ENCODE results near the gene E2F3.
A peak's percentile ranks its signal among the peaks of the same experiment; 100 is the strongest.
"Not testable (repeated sequence)": the region's sequence is repeated elsewhere in the genome, so short reads cannot be mapped to it uniquely, and the experiment has no call there.

The E2F3 gene

GRCh38 chr6:20498041-20498385 lies 96.3 kb downstream of the E2F3 start:
- H3K4me3 ChIP-seq (ENCODE audit: low read length), result no peak overlapping the region
- DNase-seq (ENCODE audit: low read depth), result no peak
- TF ChIP-seq, protein P1, sequence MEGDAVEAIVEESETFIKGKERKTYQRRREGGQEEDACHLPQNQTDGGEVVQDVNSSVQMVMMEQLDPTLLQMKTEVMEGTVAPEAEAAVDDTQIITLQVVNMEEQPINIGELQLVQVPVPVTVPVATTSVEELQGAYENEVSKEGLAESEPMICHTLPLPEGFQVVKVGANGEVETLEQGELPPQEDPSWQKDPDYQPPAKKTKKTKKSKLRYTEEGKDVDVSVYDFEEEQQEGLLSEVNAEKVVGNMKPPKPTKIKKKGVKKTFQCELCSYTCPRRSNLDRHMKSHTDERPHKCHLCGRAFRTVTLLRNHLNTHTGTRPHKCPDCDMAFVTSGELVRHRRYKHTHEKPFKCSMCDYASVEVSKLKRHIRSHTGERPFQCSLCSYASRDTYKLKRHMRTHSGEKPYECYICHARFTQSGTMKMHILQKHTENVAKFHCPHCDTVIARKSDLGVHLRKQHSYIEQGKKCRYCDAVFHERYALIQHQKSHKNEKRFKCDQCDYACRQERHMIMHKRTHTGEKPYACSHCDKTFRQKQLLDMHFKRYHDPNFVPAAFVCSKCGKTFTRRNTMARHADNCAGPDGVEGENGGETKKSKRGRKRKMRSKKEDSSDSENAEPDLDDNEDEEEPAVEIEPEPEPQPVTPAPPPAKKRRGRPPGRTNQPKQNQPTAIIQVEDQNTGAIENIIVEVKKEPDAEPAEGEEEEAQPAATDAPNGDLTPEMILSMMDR (IDR thresholded peaks at IDR 0.05; ENCODE audit: insufficient read depth, low read depth, low read length, missing control alignments), result no peak

DNA sequence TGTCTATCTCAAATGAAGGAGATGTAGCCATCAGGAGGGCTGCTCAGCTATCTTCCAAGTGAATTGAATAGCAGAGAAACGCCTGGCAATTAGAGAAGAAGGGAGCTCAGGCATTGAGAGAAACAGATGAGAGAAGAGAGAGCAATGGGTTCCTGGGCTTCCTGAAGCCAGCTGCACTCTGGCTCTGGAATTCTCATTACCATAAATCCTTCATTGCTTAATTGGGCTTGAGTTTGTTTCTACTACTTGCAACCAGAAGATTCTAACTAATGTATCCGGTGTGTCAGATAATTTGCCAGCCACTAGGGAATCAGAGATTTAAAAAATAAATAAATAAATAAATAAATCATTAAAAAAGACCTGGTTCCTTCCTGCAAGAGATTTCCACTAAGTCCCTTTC lies 107.5 kb downstream of the E2F3 start:
- TF ChIP-seq, protein P1 (IDR thresholded peaks at IDR 0.05; ENCODE audit: insufficient read depth, low read depth, low read length, missing control alignments), result no peak
- DNase-seq (ENCODE audit: low read depth), result no peak
- H3K4me3 ChIP-seq (ENCODE audit: low read length), result no peak overlapping the region

GRCh38 chr6:20511852-20512251 lies 110.2 kb downstream of the E2F3 start:
- no peak overlapping the region for H3K4me3 ChIP-seq (ENCODE audit: low read length)
- TF ChIP-seq, protein P1 (IDR thresholded peaks at IDR 0.05; ENCODE audit: insufficient read depth, low read depth, low read length, missing control alignments), result no peak
- no peak for DNase-seq (ENCODE audit: low read depth)

DNA sequence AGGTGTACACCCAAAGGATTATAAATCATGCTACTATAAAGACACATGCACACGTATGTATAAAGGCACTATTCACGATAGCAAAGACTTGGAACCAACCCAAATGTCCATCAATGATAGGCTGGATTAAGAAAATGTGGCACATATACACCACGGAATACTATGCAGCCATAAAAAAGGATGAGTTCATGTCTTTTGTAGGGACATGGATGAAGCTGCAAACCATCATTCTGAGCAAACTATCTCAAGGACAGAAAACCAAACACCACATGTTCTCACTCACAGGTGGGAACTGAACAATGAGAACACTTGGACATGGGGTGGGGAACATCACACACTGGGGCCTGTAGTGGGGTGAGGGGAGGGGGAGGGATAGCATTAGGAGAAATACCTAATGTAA lies 123.5 kb downstream of the E2F3 start:
- DNase-seq (ENCODE audit: low read depth); H3K4me3 ChIP-seq (ENCODE audit: low read length): not testable (repeated sequence)

GRCh38 chr6:20529086-20529448 lies 127.4 kb downstream of the E2F3 start:
- DNase-seq (ENCODE audit: low read depth), result peak; percentile 50
- TF ChIP-seq, protein P1 (IDR thresholded peaks at IDR 0.05; ENCODE audit: insufficient read depth, low read depth, low read length, missing control alignments), result peak; percentile 32
- not testable (repeated sequence) for H3K4me3 ChIP-seq (ENCODE audit: low read length)

- TF ChIP-seq, protein P1 (IDR thresholded peaks at IDR 0.05; ENCODE audit: insufficient read depth, low read depth, low read length, missing control alignments), result no peak
- H3K4me3 ChIP-seq (ENCODE audit: low read length), result no peak overlapping the region
- no peak for DNase-seq (ENCODE audit: low read depth)
These were observed 131.2 kb downstream of the E2F3 start for GRCh38 chr6:20532881-20533280.

DNA sequence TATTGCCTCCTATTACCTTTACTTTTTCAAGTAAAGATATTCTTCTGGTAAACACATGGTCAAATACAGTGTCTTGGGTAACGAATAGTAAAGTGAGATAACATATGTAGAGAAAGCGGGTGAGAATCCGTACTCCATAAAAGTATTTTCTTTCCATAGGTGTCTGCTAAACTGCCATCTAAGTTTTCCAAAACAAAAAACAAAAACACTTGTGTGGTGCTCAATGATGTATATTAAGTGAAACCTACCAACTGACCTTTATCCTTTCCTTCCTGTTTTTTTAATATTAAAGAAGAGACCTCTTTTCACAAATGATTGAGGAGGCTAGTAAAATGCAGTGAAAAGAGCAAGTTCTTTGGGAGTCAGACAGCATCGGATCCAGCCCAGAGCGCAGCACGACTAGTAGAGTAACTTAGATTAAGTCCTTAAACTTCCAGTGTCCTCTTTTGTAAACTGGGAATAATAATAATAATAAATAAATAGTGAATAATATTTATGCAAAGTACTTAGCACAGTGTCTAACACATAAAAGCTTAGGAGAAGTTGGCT lies 132.1 kb downstream of the E2F3 start:
- H3K4me3 ChIP-seq (ENCODE audit: low read length), result peak overlapping the region; percentile 92
- TF ChIP-seq, protein P1 (IDR thresholded peaks at IDR 0.05; ENCODE audit: insufficient read depth, low read depth, low read length, missing control alignments), result no peak
- DNase-seq (ENCODE audit: low read depth), result no peak

Data from epithelial cell of esophagus (primary cell).